GM18873 (cell line): ENCODE results near the gene SNRNP200.
A peak's percentile ranks its signal among the peaks of the same experiment; 100 is the strongest.

ENCODE experiments used
- ATAC-seq: cut with Tn5 transposase; IDR thresholded peaks from one replicate; pipeline ENCODE4 v1.9.1; 2021; ENCODE audit warnings: mild to moderate bottlenecking, moderate library complexity, moderate number of reproducible peaks; ENCODE audit not compliant: unreplicated experiment, low FRiP score

The SNRNP200 gene

GRCh38 chr2:96253006-96253405, 52.3 kb downstream of the SNRNP200 start:
- no peak for ATAC-seq

GRCh38 chr2:96252526-96252925, 52.8 kb downstream of the SNRNP200 start:
- ATAC-seq: no peak

DNA sequence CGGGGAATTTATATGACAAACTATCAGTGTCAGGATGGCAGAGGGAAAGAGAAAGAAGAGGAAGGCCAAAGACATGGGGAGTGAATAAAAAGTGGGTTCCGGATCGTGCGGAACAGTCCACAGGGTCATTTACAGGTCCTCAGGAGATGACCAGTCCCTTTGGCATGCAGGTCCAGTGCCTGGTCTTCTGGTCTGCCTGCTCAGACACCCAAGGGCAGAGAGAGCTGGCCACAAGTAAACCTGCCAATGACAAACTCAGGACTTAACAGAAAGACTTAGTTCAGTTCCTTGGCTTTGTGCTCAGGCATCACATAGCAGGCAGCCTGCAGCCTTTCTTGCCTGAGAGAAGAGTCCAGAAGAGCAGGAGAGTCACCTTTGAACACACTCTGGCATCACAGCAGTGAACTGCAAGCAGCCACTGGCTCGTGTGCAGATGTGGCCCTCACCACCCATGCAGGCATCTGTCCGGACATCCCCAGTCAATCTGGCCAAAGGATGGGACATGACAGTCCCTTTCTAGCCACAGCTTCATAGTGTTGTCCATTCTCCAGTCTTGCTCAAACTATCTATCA, 53.5 kb downstream of the SNRNP200 start:
- ATAC-seq: no peak

GRCh38 chr2:96250188-96250587, 55.2 kb downstream of the SNRNP200 start:
- ATAC-seq: no peak

DNA sequence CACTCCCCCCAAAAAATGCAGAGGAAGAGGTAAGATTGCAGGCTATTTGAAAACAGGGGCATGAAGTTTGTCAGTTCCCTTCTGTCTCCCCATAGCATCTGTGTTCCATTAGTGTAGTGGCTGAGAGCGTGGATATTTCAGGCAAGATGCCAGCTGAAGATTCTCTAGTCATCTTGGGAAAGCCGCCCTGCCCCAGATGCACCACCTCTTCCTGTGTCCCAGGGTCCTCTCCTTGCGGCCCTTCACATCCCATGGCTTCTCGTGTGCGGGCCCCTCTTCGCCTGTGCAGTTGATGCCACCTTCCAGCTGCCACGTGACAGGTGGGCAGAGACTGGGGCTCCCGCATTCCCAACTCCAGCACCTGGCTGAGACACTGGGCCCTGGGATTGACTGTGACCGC, 55.7 kb downstream of the SNRNP200 start:
- ATAC-seq: no peak

GRCh38 chr2:96248624-96249023, 56.7 kb downstream of the SNRNP200 start:
- ATAC-seq: no peak

DNA sequence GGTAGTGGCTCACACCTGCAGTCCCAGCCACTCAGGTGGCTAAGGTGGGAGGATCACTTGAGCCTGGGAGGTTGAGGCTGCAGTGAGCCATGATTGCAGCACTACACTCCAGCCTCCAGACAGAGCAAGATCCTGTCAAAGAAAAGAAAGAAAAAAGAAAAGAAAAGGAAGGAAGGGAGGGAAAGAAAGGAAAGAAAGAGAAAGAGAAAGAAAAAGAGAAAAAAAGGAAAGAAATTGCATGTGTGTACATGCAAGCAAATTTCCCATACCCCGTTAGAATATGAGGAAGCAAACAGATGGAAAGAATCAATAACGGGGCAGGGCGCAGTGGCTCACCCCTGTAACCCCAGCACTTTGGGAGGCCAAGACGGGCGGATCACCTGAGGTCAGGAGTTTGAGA, 57.5 kb downstream of the SNRNP200 start:
- no peak for ATAC-seq

DNA sequence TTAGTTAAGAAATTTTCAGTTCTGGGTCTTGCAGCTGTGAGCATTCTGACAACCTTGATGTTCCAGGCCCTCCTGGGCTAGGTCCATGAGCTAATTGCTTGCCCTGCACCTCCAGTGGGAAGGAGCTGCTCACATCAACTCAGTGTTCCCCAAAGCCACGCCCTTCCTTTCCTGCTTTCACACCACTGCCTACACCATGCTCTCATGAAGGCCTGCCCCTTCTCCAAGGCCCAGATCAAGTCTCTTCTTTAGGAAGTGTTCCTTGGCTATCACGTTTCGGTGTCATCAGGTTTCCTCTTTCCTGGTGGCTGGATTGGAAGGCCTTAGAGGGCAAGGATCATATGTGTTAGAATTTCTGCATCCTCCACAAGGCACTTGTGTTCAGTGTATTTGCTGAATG, 58.3 kb downstream of the SNRNP200 start:
- no peak for ATAC-seq

DNA sequence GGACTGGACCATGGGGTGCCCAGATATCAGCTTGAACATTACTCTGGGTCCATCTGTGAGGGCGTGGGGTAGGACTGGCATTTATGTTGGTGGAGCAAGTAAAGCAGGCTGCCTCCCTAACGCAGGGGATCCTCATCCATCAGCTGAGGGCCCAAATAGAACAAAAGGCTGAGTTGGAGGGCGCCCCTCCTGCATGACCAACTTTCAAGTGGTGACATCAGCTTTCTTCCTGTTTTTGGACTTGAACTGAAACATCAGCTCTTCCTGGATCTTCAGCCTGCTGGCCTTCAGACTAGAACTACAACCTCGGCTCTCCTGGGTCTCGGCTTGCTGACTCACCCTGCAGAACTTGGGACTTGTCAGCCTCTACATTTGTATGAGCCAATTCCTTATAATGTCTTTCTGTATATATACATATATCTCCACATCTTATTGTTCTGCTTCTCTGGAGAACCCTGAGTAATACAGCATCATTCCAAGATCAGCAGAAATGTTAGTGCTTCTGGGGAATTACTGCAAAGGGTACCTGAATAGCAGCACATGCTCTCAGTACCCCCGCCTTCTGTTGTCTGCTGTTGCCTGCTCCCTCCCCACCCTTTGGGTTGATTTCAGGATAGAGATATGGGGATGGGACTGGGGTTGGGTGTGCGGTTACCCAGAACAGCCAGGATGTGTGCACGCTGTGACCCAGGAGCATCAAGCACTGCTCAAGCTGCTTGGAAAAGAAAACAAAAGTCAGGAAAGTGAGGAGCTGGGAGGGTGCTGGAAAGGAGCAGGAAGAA, 59.5 kb downstream of the SNRNP200 start:
- no peak for ATAC-seq

- ATAC-seq: no peak
Observed at GRCh38 chr2:96243843-96244242, 61.5 kb downstream of the SNRNP200 start.

- peak; percentile 74 for ATAC-seq
Observed at GRCh38 chr2:96241900-96242611, 63.3 kb downstream of the SNRNP200 start.

- no peak for ATAC-seq
Observed at GRCh38 chr2:96241227-96241626, 64.1 kb downstream of the SNRNP200 start.

DNA sequence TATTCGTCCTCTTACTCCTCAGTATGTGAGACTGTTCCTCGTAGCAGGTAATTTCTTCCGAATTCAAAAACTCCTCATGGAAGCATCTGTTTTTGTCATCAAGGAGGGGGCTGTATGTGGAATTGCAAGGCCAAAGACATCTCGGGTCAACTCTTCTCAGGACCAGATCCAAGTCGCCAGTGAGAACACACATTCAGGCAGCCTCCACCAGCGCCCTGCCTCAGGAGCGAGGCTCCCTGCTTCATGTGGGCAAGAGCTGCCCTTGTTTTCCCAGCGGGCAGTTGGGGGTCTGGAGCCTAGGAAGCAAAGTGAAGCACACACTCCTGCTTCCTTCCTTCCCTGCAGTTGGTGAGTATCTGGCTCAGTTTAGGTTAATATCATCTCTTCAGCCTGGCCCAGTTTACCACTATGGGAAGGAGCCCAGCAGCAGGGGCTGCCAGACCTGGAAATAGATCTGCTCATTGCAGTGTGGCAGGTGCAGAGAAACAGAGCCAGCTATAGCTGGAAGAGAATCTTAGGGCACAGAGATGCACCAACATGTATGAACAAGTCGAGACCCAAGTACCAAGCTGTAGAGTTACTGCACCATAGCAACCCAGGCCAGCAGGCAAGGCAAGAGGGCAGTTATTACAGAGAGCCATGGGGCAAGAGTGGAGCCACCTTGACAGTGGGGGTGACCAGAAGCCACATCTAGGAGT, 64.9 kb downstream of the SNRNP200 start:
- ATAC-seq: no peak

DNA sequence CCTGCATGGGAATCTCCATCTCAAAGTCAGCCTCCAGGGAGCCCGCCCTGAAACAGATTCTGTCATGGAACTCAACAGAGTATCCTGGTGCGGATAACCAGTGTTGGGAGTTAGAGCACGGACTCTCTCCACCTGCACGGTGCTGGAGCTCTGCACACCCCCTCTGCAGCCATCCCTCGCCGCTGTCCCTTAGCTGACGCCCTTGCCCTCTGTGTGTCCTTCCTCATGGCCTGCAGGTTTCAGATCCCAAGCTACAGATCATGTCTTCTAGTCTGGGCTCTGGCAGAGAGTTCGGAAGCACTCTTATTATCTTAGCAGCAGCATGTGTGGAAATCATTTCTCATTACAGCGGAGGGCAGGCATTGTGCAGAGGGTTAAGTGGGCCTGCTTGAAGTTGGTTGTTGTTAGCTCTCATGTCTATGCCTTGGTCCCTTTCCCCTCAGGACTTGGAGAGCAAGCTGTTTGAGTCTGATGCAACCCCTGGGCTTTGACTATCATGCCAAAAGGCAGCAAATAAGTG, 65.5 kb downstream of the SNRNP200 start:
- no peak for ATAC-seq

- ATAC-seq: no peak
Observed at GRCh38 chr2:96239091-96239490, 66.3 kb downstream of the SNRNP200 start.

GRCh38 chr2:96238266-96238665, 67.1 kb downstream of the SNRNP200 start:
- ATAC-seq: no peak

DNA sequence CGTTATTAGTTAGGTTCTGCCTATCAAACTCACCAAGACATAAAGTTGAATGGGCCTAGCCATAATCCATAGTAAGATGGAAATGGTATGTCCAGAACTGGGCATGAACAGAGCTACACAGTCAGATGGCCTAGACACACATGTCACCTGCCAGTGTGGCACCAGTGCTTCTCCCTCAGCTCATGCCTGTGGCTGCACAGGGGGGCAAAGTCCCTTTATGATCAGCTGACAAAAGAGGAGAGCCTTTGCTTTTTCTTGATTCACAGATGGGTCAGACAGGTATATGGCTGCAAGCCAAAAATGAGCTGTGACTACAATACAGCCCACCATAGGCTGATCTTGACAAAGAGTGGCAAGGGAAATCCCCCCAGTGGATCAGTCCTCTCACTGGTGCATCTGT, 68.5 kb downstream of the SNRNP200 start:
- ATAC-seq: no peak

DNA sequence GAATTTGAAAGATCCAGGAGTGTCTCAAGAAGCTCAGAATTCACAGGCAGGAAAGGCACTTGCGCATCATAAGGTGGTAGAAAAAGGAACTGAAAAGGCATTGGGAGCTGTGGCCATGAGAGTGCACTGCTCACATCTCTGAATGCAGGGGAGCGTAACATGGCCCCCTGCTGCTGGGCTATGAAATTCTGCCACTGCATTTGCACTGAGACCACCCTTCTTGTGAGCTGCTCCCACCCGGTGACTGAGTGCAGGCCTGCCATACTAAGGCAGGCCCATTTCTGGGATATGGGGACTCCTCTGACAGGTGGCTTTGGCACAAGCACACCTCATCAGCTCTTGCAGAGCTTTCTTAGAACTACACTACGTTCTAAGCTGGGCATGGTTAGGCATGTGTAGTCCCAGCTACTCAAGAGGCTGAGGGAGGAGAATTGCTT, 71.4 kb downstream of the SNRNP200 start:
- ATAC-seq: peak; percentile 81

DNA sequence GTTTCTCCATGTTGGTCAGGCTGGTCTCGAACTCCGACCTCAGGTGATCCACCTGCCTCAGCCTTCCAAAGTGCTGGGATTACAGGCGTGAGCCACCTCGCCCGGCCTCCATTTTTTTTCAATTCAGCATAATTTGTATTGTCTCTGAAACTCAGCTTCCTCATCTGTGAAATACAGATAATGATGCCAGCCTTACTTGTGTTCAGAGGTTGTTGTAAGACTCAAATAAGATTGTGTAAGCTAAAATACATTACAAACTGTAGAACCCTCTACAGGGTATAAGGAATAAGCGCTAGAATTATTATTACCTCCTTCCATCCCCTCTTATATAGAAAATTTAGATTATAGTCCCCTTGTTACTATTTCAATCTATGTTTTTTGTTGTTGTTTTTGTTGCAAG, 71.9 kb downstream of the SNRNP200 start:
- ATAC-seq: no peak

- ATAC-seq: no peak
Observed at GRCh38 chr2:96231316-96231715, 74.0 kb downstream of the SNRNP200 start.

GRCh38 chr2:96225016-96225533, 80.3 kb downstream of the SNRNP200 start:
- peak; percentile 58 for ATAC-seq
